SK-N-SH treated with all-trans-retinoic acid at 6 μM for 48 hours (cell line): ENCODE data around the gene COG8.

Source experiments
- ATAC-seq: fragments of 200-7000 bp; cut with Tn5 transposase; 3 replicates; pipeline ENCODE4 v1.9.1; 2020; ENCODE audit warnings: mild to moderate bottlenecking, moderate library complexity
- ARNTL ChIP-seq: fragments of 450-650 bp; formaldehyde crosslinking; IDR thresholded peaks from 2 replicates; pipeline ENCODE4 v1.5.0; 2020; ENCODE audit warnings: low read depth, mild to moderate bottlenecking, moderate library complexity, borderline replicate concordance
- BACH2 ChIP-seq: fragments of 250-450 bp; sonication (Bioruptor Pico); IDR thresholded peaks from 2 replicates; pipeline ENCODE4 v1.9.0; 2021; ENCODE audit warnings: mild to moderate bottlenecking, borderline replicate concordance
- CREB5 ChIP-seq: fragments of 250-450 bp; sonication (Bioruptor Pico); IDR thresholded peaks from 2 replicates; pipeline ENCODE4 v1.5.1; 2020; ENCODE audit warnings: low read depth, mild to moderate bottlenecking, moderate library complexity
- CSDC2 ChIP-seq: fragments of 250-450 bp; sonication (Bioruptor Pico); IDR thresholded peaks from 2 replicates; pipeline ENCODE4 v1.5.0; 2020; ENCODE audit warnings: mild to moderate bottlenecking, moderate library complexity
- CSRNP3 ChIP-seq: fragments of 250-450 bp; sonication (Bioruptor Pico); IDR thresholded peaks from 2 replicates; pipeline ENCODE4 v1.5.1; 2021; ENCODE audit warnings: mild to moderate bottlenecking, moderate library complexity
- ESRRG ChIP-seq: fragments of 250-450 bp; sonication (Bioruptor Pico); IDR thresholded peaks from 2 replicates; pipeline ENCODE4 v1.6.1; 2021; ENCODE audit warnings: mild to moderate bottlenecking
- GLIS3 ChIP-seq: fragments of 250-450 bp; sonication (Bioruptor Pico); IDR thresholded peaks from 2 replicates; pipeline ENCODE4 v1.5.0; 2020; ENCODE audit warnings: mild to moderate bottlenecking, moderate library complexity
- ISL1 ChIP-seq: fragments of 250-450 bp; sonication (Bioruptor Pico); IDR thresholded peaks from 2 replicates; pipeline ENCODE4 v2.1.2; 2022; ENCODE audit warnings: mild to moderate bottlenecking, moderate library complexity
- OSR1 ChIP-seq: fragments of 250-450 bp; sonication (Bioruptor Pico); IDR thresholded peaks from 2 replicates; pipeline ENCODE4 v1.8.0; 2022; ENCODE audit warnings: moderate library complexity, mild to moderate bottlenecking, inconsistent platforms
- PATZ1 ChIP-seq: fragments of 250-450 bp; sonication (Bioruptor Pico); IDR thresholded peaks from 2 replicates; pipeline ENCODE4 v1.8.0; 2020; ENCODE audit warnings: mild to moderate bottlenecking, moderate library complexity, borderline replicate concordance
- POU6F1 ChIP-seq: fragments of 250-450 bp; sonication (Bioruptor Pico); IDR thresholded peaks from 2 replicates; pipeline ENCODE4 v1.8.0; 2021; ENCODE audit warnings: low read depth, mild to moderate bottlenecking, moderate library complexity, borderline replicate concordance
- RARB ChIP-seq: fragments of 250-450 bp; sonication (Bioruptor Pico); IDR thresholded peaks from 2 replicates; pipeline ENCODE4 v1.8.0; 2021; ENCODE audit warnings: mild to moderate bottlenecking, moderate library complexity
- SNAI2 ChIP-seq: fragments of 250-450 bp; sonication (Bioruptor Pico); IDR thresholded peaks from 2 replicates; pipeline ENCODE4 v1.5.0; 2020; ENCODE audit warnings: mild to moderate bottlenecking, moderate library complexity
- TSHZ2 ChIP-seq: fragments of 250-450 bp; sonication (Bioruptor Pico); IDR thresholded peaks from 2 replicates; pipeline ENCODE4 v1.5.0; 2020; ENCODE audit warnings: mild to moderate bottlenecking, moderate library complexity
- ZC3H10 ChIP-seq: fragments of 250-450 bp; sonication (Bioruptor Pico); IDR thresholded peaks from 2 replicates; pipeline ENCODE4 v1.5.1; 2021; ENCODE audit warnings: mild to moderate bottlenecking, moderate library complexity
- ZFP30 ChIP-seq: fragments of 450-650 bp; formaldehyde crosslinking; IDR thresholded peaks from 2 replicates; pipeline ENCODE4 v1.5.0; 2022; ENCODE audit warnings: mild to moderate bottlenecking, moderate library complexity
- ZNF565 ChIP-seq: fragments of 450-650 bp; formaldehyde crosslinking; conservative IDR thresholded peaks from 2 replicates; pipeline ENCODE4 v1.5.0; 2020; ENCODE audit warnings: low read depth, mild to moderate bottlenecking, moderate library complexity
- ZNF70 ChIP-seq: fragments of 450-650 bp; formaldehyde crosslinking; IDR thresholded peaks from 2 replicates; pipeline ENCODE4 v1.5.0; 2020; ENCODE audit warnings: mild to moderate bottlenecking, moderate library complexity
- ZNF8 ChIP-seq: fragments of 450-650 bp; formaldehyde crosslinking; IDR thresholded peaks from 2 replicates; pipeline ENCODE4 v1.5.0; 2020; ENCODE audit warnings: mild to moderate bottlenecking, moderate library complexity

Gene COG8

GRCh38 chr16:69349536-69349935 is 10.2 kb upstream of the COG8 start (continued):
- no peak for TF ChIP-seq ZFP30
- TF ChIP-seq ZC3H10 = no peak
- no peak for TF ChIP-seq POU6F1 (CRISPR knock-in tag)
- no peak for TF ChIP-seq CREB5 (CRISPR knock-in tag)
- TF ChIP-seq, all 23 proteins: peak for 0

- no peak for ATAC-seq
- TF ChIP-seq CREB5 (CRISPR knock-in tag) (no peak), CSDC2 (no peak), ZC3H10 (no peak), OSR1 (CRISPR knock-in tag) (no peak), TSHZ2 (CRISPR knock-in tag) (no peak), POU6F1 (CRISPR knock-in tag) (no peak), GLIS3 (CRISPR knock-in tag) (no peak), RARB (CRISPR knock-in tag) (no peak), ARNTL (CRISPR knock-in tag) (no peak), PATZ1 (CRISPR knock-in tag) (no peak), CSRNP3 (CRISPR knock-in tag) (no peak), ESRRG (CRISPR knock-in tag) (no peak), ZFP30 (no peak), ZNF565 (CRISPR knock-in tag) (no peak), SNAI2 (CRISPR knock-in tag) (no peak), ISL1 (CRISPR knock-in tag) (no peak)
Observed at GRCh38 chr16:69348222-69348621, 8.9 kb upstream of the COG8 start.

GRCh38 chr16:69346683-69347082 is 7.3 kb upstream of the COG8 start:
- ATAC-seq = no peak; the same call in 2 of the 3 replicates
- TF ChIP-seq ARNTL (CRISPR knock-in tag) = no peak
- no peak for TF ChIP-seq BACH2 (CRISPR knock-in tag)
- TF ChIP-seq GLIS3 (CRISPR knock-in tag) = no peak
- no peak for TF ChIP-seq ZFP30
- no peak for TF ChIP-seq POU6F1 (CRISPR knock-in tag)
- TF ChIP-seq SNAI2 (CRISPR knock-in tag) = no peak
- TF ChIP-seq ZNF565 (CRISPR knock-in tag) = no peak
- no peak for TF ChIP-seq TSHZ2 (CRISPR knock-in tag)
- no peak for TF ChIP-seq ZNF8
- no peak for TF ChIP-seq RARB (CRISPR knock-in tag)
- TF ChIP-seq ZNF70 (CRISPR knock-in tag) = no peak
- no peak for TF ChIP-seq CSDC2
- TF ChIP-seq ESRRG (CRISPR knock-in tag) = no peak
- TF ChIP-seq OSR1 (CRISPR knock-in tag) = no peak
